Activated gamma-delta T cell treated with anti-CD3 and anti-CD28 coated beads, Interleukin-2, amount 50 U/mL, for 16 hours (primary cell): ENCODE results near the gene SNTG2.

Experiments
- DNase-seq: peaks from one replicate; pipeline ENCODE4 v3.0.0-alpha.2; 2020; ENCODE audit warnings: low read depth

The SNTG2 gene

DNA sequence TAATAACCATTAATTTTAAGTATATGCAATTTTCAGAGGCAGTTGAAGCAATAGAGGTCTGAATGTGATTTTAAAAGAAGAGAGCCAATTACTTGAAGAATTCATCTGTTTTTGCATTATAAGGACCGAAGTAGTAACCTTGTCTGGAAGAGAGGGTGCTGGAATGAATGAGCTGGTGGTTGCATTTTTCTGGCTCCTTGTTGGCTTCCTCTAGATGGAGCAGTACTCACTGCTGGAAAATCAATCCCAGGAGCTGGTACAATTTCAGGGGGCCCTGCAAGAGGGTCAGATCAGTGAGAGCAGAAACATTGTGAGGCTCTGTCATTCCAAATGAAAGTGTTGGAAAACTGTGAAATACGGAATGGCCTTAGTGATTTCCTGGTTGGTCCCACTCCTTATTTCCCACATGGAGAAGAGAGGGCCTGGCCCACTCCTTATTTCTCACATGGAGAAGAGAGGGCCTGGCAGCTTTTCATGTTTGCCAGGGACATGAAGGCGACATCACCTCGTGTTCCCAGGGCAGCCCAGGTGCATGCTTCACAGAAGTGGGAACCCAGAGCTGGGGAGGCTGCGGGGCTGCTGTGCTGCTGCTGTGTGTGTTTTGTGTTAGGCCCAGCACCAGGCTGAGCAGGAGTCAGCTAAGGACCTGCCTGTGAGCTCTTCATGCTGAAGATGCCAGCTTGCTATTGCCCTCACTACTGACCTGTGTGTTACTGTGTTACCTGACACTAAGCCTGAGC lies 197.4 kb downstream of the SNTG2 start:
- DNase-seq = no peak

DNA sequence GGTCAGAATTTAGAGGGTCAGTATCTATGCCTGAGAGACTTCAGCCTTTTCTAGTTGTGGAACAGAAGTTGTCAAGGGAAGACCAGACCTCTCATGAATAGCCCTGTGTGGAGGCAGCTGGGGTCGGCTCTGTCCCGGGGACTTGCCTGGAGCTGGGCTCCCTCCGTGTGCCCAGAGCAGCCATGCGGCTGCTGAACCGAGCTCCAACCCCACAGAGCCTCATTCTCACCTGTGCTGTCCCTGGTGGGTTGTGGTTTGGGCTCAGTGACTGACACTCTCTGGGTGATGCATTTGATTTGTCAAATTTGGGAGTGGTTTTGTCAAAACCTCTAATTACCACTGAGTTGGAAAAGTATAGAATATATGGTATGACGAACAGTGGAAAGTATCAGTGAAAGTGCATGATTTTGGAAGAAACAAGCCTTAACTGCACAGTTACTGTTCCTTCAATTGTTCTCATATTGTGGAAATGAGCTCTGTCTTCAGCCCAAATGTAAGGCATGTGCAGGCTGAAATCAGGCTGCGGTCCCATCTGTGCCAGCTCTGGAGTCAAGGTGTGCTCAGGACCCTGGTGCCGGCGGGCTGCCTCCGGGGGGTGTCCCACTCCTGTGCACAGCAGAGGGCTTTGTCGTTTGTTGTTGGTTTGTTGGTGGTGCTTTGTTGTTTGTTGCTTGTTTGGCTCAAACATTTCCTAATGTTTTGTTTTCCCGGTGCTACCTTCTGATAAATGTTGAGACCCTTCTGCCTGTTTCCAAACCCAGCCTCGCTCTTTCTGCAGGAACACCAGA lies 200.3 kb downstream of the SNTG2 start:
- DNase-seq = no peak

- DNase-seq = no peak
Observed at GRCh38 chr2:1152375-1152774, 201.7 kb downstream of the SNTG2 start.

DNA sequence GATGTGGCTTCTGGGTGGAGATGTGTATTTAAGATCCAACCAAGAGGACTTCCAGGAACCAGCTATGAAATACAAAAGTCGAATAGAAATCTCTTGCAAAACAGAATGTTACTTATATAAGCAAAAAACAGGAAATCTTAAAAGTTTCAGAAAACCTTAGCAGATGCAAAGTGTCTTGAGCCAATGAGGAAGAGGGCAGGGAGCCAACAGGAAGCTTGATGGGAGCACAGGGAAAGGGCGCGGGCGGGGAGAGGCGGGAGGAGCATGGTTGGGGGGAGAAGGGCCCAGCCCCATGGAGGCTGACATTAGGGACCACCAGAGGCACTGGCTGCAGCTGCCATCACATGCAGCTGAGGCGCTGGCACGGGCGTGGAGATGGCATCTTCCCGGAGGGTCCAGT lies 203.3 kb downstream of the SNTG2 start:
- DNase-seq = no peak

DNA sequence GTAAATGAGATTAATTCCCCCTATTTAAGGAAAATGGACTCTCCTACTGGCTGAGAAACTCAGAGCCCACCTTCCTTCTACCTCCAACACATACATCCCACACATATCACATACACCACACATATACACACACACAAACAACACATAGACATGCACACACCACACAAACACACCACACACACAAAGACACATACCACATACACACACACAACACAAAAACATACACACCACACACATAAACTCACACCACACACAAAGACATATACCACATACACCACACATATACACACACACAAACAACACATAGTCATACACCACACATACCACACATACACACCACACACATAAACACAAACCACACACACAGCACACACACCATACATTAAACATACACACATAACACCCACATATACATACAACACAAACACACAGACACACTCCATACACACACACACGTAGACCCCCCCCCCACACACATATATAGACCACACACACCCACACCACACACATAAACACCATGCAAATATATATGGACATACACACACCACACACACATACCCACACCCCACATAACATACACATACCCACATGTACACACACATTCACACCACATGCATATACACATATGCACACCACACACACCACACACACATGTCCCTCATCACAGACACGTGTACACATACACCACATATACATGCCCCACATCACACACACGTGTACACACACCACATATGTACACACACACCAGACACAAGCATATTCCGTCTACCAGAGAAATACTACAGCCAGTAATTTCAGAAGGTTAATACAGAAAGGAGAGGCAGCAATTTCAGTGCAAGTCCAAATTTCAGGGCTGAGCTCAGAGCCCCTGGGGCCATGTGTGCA lies 204.3 kb downstream of the SNTG2 start:
- no peak for DNase-seq

- DNase-seq = no peak
Observed at GRCh38 chr2:1156059-1156458, 205.4 kb downstream of the SNTG2 start.

GRCh38 chr2:1156531-1156930 lies 205.9 kb downstream of the SNTG2 start:
- DNase-seq = no peak

DNA sequence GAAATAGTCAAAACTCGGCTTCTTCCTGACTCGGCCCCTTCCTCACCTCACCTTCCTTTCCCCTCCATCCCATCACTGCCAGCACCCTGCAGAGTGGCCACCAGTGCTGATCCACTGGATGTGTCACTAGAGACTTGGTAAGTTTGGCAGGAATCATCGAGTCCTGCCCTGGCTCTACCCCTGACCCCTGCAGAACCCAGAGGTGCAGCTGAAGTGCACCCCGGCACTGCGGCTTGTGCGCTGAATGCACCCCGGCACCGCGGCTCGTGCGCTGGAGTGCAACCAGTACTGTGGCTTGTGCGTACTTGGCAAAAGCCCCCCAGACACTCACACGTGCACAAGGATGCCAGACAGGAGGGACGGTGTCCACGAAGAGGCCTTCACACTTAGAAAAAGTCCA lies 206.5 kb downstream of the SNTG2 start:
- no peak for DNase-seq

DNA sequence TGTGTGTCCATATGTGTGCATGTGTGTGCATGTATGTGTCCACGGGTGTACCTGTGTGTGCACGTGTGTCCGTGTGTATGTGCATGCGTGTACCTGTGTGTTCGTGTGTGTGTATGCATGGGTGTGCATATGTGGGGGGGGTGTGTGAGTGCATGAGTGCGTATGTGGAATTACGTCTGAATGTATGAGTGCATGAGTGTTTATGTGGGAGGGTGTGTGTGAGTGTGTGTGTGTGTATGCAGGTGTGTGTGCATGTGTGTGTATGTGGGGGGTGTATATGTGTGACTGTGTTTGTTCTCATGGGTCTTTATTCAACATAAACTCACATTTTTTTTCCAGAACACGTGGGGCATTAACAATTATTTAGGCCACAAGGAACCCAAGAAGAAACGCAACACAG lies 208.4 kb downstream of the SNTG2 start:
- DNase-seq = no peak

DNA sequence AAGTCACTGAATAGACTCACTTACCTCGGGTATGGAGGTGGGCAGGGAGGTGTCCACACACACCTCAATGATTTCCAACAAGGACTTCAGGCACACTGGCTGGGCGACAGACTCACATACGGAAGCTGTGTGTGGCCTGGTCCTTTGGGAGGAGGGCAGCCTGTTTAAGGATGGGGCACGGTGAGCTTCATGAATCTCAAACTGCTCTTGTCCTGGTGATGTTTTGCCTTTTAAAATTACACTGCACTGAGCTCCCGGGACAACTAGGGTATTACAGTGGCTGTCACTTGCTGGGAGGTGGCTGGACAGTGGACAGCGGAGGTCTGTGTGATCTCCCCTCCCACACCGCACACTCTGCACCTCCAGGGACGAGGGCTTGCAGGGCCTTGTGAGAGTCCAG lies 211.6 kb downstream of the SNTG2 start:
- DNase-seq = no peak

DNA sequence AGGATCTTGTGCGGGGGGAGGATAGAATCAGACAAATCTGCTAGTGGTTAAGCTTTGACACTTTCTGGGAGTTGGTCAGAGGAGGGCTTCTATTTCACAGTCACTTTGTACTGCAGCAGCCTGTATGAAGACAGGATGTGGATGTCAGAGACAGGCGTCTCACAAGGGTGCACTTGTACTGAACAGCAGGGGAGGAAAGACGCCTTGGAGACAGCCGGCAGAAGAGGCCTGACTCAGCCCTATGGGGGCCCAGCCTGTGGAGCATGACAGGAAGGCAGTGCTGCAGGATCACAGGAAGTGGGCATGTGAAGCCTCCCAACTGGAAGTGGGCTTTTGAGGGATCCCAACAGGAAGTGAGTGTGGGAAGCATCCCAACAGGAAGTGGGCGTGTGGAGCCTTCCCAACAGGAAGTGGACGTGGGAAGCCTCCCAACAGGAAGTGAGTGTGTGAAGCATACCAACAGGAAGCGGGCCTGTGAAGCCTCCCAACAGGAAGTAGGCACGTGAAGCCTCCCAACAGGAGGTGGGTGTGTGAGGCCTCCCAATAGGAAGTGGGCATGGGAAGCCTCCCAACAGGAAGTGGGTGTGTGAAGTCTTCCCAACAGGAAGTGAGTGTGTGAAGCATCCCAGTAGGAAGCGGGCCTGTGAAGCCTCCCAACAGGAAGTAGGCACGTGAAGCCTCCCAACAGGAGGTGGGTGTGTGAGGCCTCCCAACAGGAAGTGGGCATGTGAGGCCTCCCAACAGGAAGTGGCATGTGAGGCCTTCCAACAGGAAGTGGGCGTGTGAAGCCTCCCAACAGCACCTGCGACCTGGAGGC lies 212.3 kb downstream of the SNTG2 start:
- DNase-seq = no peak

DNA sequence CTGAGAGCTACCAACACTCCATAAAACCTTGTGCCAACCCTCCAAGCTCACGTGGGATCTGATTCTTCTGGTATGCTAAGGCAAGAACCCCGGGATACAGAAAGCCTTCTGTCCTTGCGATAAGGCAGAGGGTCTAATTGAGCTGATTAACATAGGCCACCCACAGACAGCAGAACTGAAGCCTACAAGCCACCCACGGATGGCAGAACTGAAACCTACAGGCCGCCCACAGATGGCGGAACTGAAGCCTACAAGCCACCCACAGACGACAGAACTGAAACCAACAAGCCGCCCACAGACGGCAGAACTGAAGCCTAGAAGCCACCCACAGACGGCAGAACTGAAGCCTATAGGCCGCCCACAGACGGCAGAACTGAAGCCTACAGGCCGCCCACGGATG lies 216.3 kb downstream of the SNTG2 start:
- DNase-seq = no peak

DNA sequence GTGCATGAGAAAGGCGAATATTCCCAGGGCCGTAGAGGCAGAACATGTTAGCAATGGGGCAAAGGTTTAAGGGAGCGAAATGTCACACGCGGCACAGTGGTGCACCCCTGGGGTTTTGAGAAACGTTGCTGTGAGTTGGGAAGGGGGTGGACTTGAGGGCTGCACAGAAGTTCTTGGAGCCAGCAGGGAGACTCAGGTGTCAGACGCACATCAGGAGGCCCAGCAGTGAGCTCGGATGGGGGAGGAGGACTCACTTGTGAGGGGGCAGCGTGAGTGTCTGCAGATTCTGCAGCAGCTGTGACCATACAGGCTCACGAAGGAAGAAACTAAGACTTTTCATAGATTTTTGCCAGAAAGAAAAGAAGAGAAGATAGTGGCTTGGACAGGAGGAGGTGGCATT lies 218.2 kb downstream of the SNTG2 start:
- no peak for DNase-seq

- DNase-seq = no peak
Observed at GRCh38 chr2:1169291-1169949, 218.8 kb downstream of the SNTG2 start.

- no peak for DNase-seq
Observed at GRCh38 chr2:1170241-1170640, 219.6 kb downstream of the SNTG2 start.

GRCh38 chr2:1170711-1171110 lies 220.1 kb downstream of the SNTG2 start:
- no peak for DNase-seq

GRCh38 chr2:1173528-1173927 lies 222.9 kb downstream of the SNTG2 start:
- no peak for DNase-seq

DNA sequence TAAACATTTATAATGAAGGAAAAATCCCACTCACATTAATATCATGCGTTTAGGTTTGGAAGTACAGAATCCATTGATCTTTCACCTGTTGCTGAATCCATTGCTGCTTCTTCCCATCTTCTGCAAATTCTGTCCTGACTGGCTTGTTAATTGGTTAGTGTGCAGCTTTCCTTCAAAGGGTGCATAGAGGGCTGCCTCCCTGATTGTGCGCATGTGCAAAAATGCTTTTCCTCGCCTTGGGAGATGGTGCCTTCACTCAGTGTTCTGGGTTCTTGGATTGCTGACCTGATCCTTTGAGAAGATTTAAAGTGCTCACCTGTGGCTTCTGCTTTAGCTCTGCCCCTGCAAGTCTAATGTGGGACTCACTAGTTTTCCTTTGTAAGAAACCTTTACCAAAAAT lies 231.2 kb downstream of the SNTG2 start:
- no peak for DNase-seq

DNA sequence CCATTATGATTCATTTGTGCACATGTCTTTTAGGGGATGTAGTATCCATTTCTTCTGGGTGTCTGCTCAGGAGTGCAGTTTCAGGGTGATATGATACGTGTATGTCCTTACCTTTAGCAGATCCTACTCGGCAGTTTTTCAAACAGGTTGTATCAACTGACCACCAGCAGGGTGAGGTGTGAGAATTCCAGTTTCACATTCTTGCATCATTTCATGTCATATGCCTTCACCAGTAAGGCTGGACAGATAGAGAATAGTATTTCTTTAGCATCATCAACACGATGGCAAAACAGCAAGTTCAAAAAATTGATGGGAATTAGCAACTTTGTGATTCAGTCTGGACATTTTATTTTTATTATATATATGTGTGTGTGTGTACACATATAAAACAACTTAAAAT lies 232.7 kb downstream of the SNTG2 start:
- DNase-seq = no peak

- no peak for DNase-seq
Observed at GRCh38 chr2:1186421-1186820, 235.8 kb downstream of the SNTG2 start.

GRCh38 chr2:1187189-1187588 lies 236.5 kb downstream of the SNTG2 start:
- DNase-seq = no peak
